Activated T-cell treated with anti-CD3 and anti-CD28 coated beads for 1 hour (primary cell): ENCODE results near the gene MAP2K3.

Experiments
- DNase-seq: peaks from one replicate; pipeline ENCODE4 v3.0.0-alpha.2; 2020; ENCODE audit warnings: low read depth

Gene MAP2K3

DNA sequence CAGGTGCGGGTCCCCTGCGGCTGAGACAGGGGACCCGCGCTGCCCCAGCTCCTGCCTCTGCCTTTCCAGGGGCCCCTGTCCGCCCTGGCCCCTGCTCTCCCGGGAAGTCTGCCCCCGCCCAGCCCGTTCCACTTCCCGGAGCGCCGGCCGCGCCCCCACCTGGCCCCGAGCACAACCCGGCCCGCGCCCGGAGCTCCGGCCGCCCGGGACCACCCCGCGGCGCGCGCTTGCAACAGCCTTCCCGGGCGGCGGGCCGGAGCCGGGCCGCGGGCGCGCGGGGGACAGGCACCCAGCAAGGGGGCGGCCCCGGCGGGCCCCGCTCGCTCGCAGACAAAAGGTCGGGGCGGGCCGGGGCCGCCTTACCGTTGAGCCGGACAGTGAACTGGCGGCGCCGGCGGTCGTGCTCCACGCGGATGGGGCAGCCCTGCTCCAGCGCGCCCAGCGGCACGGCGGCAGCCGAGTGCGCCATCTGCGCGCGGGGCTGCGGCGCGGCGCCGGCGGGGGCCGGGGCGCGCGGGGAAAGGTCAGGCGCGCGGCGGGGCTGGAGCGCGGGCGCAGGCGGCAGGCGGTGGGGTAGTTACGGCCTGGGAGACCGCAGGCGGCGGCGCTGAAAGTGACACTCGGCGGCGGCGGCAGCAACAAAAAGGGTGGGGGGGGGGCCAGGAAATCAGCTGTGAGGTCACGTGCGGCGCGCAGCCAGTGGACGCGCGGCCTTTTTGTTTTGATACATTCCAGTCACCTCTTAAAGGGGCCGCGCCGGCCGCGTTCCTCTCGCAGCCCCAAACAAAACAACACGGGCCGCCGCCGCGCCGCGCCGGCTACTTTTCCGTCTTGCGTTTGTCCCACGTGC is 31.5 kb upstream of the MAP2K3 start, which contains the start of gene NATD1:
Gene NATD1 (minus strand): TSS at position 615 of the 850 bp plus-strand sequence. CDS start 146 bp downstream, at position 469.
- DNase-seq = peak; percentile 70

GRCh38 chr17:21253646-21254441 is 30.7 kb upstream of the MAP2K3 start:
- no peak for DNase-seq

DNA sequence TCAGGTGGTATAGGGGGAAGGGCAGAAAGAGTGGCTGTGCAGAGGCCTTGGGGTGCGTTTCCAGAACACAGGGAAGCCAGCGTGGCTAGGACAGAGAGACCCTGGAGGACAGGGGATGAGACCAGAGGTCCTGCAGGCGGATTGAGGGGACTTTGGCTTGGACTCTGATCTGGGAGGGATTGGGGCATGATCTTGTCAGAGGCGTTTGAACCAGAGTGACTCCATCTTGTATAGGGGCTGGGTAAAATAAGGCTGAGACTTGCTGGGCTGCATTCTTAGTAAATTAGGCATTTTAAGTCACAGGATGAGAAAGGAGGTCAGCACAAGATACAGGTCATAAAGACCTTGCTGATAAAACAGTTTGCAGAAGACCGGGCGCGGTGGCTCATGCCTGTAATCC is 25.9 kb upstream of the MAP2K3 start:
- DNase-seq = no peak

GRCh38 chr17:21262259-21262993 is 22.1 kb upstream of the MAP2K3 start:
- no peak for DNase-seq

- DNase-seq = no peak
These were observed 21.1 kb upstream of the MAP2K3 start for GRCh38 chr17:21263376-21263775.

GRCh38 chr17:21268596-21269188 is 15.8 kb upstream of the MAP2K3 start:
- DNase-seq = no peak

DNA sequence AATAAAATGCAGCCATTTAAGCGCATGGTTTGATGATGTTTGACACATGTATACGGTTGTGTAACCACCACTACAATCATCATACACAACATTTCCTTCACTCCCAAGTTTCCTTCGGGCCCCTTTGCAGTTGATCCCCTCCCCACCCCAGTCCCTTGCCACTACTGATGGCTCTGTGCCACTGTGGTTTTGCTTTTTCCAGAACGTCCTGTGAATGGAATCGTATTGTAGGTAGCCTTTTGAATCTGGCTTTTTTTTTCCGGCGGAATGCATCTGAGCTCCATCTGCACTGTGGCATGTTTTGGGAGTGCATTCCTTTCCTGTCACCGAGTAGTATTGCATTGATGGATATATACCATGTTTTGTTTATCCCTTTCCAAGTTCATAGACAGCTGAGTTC is 15.1 kb upstream of the MAP2K3 start:
- DNase-seq = no peak

- DNase-seq = no peak
These were observed 12.9 kb upstream of the MAP2K3 start for GRCh38 chr17:21271454-21272183.

DNA sequence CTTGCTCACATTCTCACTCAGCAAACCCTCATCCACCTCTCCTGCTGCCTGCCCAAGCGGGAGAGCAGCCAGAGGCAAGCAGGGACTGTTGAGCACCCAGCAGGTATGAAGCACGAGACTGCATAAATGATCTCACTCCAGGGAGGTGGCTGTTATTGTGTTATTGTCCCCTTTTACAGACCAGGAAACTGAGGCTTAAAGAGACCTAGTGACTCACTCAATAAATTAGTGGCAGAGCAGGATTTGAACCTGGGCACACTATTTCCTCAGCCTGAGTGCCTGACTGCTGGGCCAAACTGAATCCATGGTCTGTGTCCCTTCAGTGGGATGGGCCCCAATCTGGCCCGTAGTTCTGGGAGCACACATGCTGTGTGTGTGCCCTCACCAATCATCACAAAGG is 12.3 kb upstream of the MAP2K3 start:
- no peak for DNase-seq

DNA sequence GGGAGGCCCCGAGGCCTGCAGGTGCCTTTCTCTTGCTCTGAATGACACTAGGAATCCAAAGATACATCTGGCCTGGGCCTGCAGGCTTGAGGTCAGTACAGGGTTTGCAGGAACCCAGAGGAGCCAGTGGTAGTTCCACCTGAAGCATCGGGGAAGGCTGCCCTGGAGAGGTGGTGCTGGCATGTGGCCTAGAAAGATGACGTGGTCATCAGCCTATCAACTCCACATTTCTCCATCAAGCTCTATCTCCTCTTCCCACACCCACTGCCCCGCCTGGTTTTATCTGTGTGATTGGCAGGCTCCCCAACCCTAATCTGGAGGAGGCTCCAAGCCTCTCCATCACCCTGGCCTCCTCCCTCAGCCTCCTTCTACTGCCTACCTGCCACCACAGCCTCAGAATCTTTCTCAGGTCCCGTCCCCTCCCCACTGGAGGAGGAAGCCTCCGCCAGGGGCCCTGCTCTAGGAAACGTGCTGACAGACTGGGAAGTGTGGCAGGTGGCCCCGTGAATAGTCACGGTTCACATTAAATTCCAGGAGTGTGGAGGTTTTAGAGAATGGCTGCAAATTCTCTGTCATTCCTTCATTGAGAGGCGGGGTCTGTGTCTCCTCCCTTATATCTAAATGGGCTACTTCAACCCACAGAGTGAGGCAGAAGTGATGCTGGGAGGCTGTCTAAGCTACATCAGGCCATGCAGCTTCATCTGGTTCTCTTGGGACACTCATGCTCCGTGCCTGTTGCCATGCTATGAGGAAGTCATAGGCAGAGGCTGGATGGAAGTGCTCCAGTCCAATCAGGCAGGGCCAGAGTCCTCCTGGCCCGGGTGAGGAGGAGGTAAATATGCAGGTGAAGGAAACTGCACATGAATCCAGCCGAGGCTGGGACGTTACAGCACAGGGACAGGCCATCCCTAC is 11.4 kb upstream of the MAP2K3 start:
- no peak for DNase-seq

- DNase-seq = no peak
These were observed 9.4 kb upstream of the MAP2K3 start for GRCh38 chr17:21275047-21275578.

- peak; percentile 93 for DNase-seq
These were observed 8.8 kb upstream of the MAP2K3 start for GRCh38 chr17:21275579-21276263.

- no peak for DNase-seq
These were observed 8.3 kb upstream of the MAP2K3 start for GRCh38 chr17:21276264-21276588.

DNA sequence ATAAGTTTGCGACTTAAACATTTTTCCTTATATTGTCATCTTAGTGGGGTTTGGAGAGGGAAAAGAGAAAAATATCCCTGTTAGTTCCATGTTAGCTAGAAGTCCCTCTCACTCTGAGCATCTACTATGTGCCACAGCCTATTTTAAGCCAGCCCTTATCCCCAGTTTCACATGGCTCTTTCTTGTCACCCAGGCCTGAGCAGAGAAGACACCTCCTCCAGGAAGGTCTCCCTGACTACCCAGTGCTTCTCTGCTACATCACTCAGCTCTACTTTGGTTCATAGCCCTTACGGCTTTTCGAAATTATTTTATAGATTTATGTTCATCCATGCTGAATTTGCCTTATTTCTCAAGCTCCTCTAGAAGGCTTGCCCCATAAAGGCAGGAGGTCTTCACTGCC is 7.2 kb upstream of the MAP2K3 start:
- DNase-seq = no peak

DNA sequence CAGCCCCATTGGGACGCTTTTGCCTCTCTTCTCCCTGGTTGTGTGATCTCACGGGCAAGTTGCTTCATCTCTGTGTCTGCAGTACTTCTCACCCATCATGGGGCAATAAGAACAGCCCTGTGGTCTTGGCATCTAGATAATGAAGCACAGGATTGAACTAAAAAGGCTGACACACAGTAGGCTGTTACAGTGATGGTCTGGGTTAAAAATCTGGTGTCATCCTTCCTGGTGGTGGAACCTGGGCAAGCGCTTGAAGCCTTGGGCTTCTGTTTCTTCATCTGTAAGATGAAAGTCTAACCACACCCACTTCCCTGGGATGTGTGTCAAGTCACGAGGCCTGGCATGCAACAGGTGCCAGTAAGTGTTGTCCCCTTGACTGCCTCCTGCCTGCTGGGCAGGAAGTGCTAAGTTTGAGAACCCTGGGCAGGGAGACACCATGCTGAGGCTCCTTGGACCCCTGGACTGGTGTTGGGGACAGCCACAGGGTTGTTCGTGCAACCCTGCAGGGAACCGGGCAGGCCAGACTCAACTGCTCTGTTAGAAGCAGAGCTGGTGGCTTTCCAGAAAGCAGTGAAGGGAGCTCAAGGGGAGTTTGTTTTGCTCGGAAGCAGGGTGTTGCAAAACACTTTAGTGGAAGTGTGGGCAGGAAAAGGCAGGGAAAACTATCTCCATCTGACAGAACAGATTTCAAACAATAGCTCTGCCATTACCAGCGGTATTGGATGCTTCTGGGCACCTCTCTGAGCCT is 5.9 kb upstream of the MAP2K3 start:
- DNase-seq = no peak

- DNase-seq = no peak
These were observed 5.3 kb upstream of the MAP2K3 start for GRCh38 chr17:21279198-21279535.

- DNase-seq = no peak
These were observed 4.9 kb upstream of the MAP2K3 start for GRCh38 chr17:21279582-21279981.

DNA sequence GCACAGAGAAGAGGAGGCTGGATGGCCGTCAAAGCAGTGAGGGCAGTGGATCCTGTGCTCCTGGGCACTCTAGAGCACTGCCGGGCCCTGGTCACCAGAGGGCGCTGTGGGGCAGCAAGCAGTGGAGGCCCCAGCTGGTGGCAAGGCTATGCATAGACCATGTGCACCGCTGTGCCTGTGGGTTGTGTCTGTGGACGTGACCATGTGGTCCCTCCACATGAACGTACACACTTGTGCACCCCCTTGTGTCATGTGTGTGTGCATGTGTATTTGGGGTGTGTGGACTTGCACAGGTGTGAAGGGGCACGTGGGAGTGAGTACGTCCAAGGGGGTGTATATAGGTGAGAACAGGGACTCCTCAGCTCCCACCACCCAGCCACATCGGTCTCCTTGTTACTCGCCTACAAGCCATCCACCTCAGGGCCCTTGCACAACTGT is 4.4 kb upstream of the MAP2K3 start:
- DNase-seq = peak; percentile 92

- DNase-seq = no peak
These were observed 2.3 kb upstream of the MAP2K3 start for GRCh38 chr17:21282231-21282630.
